HepG2 (cell line): ENCODE data around the gene ZNF175. TPM values are rescaled to one million over a fixed set of nuclear protein-coding genes. Genes with fewer than 3 reads are reported as not detected.

Experiments
- ATAC-seq: fragments of 200-7000 bp; cut with Tn5 transposase; 3 replicates; pipeline ENCODE4 v1.9.1; 2020; ENCODE audit warnings: mild to moderate bottlenecking, moderate library complexity
- BruUV-seq: library from RNA; stranded (reverse); fragments of 400-500 nt; replicated peaks from 2 replicates; lab custom pipeline; 2021; lab: Mats Ljungman, UMichigan
- CTCF ChIA-PET: fragments of 300-600 bp; formaldehyde crosslinking; extraction: SDS; loops from one replicate; lab custom pipeline; 2021; ENCODE audit warnings: low total read pairs, inconsistent platforms, low intra/inter-chr PET ratio; lab: Yijun Ruan, JAX
- POLR2A ChIA-PET: fragments of 350-600 bp; sonication (Branson Sonifier 250); formaldehyde crosslinking; loops from one replicate; lab custom pipeline; 2020; ENCODE audit warnings: antibody characterized with exemption, inconsistent platforms; lab: Yijun Ruan, JAX
- DNase-seq: peaks from one replicate; pipeline ENCODE4 v3.0.0-alpha.2; 2015; ENCODE audit warnings: low spot score
- FAIRE-seq: peaks from 3 replicates; lab custom pipeline; 2011; peaks lifted over from hg19 to GRCh38; lab: Jason Lieb, UNC
- H2AFZ ChIP-seq: one replicate; pipeline ENCODE4 v1.6.1; 2011; ENCODE audit warnings: low read length, inconsistent platforms
- H3K27ac ChIP-seq: fragments of 300-600 bp; 3 replicates; pipeline ENCODE4 v1.8.0; 2011; ENCODE audit warnings: mixed run types, mild to moderate bottlenecking, mixed read lengths, low read length, inconsistent platforms; ENCODE audit not compliant: insufficient read depth; ENCODE audit errors: extremely low read length
- H3K27me3 ChIP-seq, 2 experiments: fragments of 200-600 bp in 1 of 2; 2 replicates in 1 of 2; 3 replicates in 1 of 2; pipeline versions ENCODE4 v1.6.0 to v1.8.0; 2011; ENCODE audit warnings: low read length in 2 of 2, mild to moderate bottlenecking in 2 of 2, moderate library complexity in 2 of 2, inconsistent platforms in 1 of 2; ENCODE audit not compliant: insufficient read depth in 2 of 2, control insufficient read depth in 1 of 2
- H3K36me3 ChIP-seq, 2 experiments: fragments of 200-600 bp in 1 of 2; replicated peaks in 1 of 2; 2 replicates in 1 of 2; 3 replicates in 1 of 2; pipeline versions ENCODE4 v1.5.1 to v1.8.0; 2011; ENCODE audit warnings: low read length in 2 of 2, inconsistent platforms in 1 of 2; ENCODE audit not compliant: insufficient read depth in 2 of 2, control insufficient read depth in 1 of 2
- H3K4me1 ChIP-seq: 2 replicates; pipeline ENCODE4 v1.5.1; 2012; ENCODE audit warnings: low read length, inconsistent platforms; ENCODE audit not compliant: insufficient read depth
- H3K4me2 ChIP-seq: 2 replicates; pipeline ENCODE4 v1.6.0; 2011; ENCODE audit warnings: low read depth, low read length, inconsistent platforms
- H3K4me3 ChIP-seq, 3 experiments: fragments of 200-600 bp in 1 of 3; sonication (generic), shearing (Covaris generic) in 1 of 3; replicated peaks in 1 of 3; 2 replicates each; pipeline ENCODE4 v1.5.1; 2011 to 2016; ENCODE audit warnings: low read length in 3 of 3, inconsistent platforms in 2 of 3, low read depth in 2 of 3, mild to moderate bottlenecking in 2 of 3, control low read depth in 1 of 3, mixed read lengths in 1 of 3; ENCODE audit not compliant: insufficient read depth in 1 of 3
- H3K79me2 ChIP-seq: one replicate; pipeline ENCODE4 v1.6.1; 2011; ENCODE audit warnings: low read length, inconsistent platforms; ENCODE audit not compliant: insufficient read depth
- H3K9ac ChIP-seq: 2 replicates; pipeline ENCODE4 v1.6.0; 2011; ENCODE audit warnings: mild to moderate bottlenecking, low read depth, low read length, inconsistent platforms; ENCODE audit not compliant: insufficient read depth
- H3K9me3 ChIP-seq: 2 replicates; pipeline ENCODE4 v1.5.1; 2012; ENCODE audit warnings: mild to moderate bottlenecking, low read length
- H4K20me1 ChIP-seq: 2 replicates; pipeline ENCODE4 v1.6.0; 2011; ENCODE audit warnings: inconsistent platforms, mild to moderate bottlenecking, low read length, moderate library complexity; ENCODE audit not compliant: insufficient read depth
- AFF4 ChIP-seq: sonication (generic); formaldehyde crosslinking; IDR thresholded peaks from 2 replicates; pipeline ENCODE4 v1.4.0; 2020; ENCODE audit warnings: missing genetic modification reagents
- ARHGAP35 ChIP-seq: sonication (generic); formaldehyde crosslinking; IDR thresholded peaks from 2 replicates; pipeline ENCODE4 v1.9.0; 2022; ENCODE audit warnings: mild to moderate bottlenecking, inconsistent platforms, moderate library complexity, missing genetic modification reagents, borderline replicate concordance
- BCL6 ChIP-seq: IDR thresholded peaks from 2 replicates; pipeline ENCODE4 v1.6.1; 2016; ENCODE audit warnings: missing genetic modification reagents, missing compliant biosample characterization
- GATAD2A ChIP-seq: IDR thresholded peaks from 2 replicates; pipeline ENCODE4 v1.6.1; 2016
- NFYC ChIP-seq: IDR thresholded peaks from 2 replicates; pipeline ENCODE4 v1.6.1; 2016; ENCODE audit warnings: missing genetic modification reagents, missing compliant biosample characterization
- NR1H2 ChIP-seq: sonication (generic); formaldehyde crosslinking; IDR thresholded peaks from 2 replicates; pipeline ENCODE4 v1.8.1; 2022; ENCODE audit warnings: low read depth, missing genetic modification reagents, borderline replicate concordance
- RELA ChIP-seq: sonication (generic); formaldehyde crosslinking; IDR thresholded peaks from 2 replicates; pipeline ENCODE4 v1.4.0; 2020; ENCODE audit warnings: missing genetic modification reagents
- SMAD9 ChIP-seq: sonication (generic); formaldehyde crosslinking; IDR thresholded peaks from 2 replicates; pipeline ENCODE4 v1.5.1; 2020; ENCODE audit warnings: mild to moderate bottlenecking, missing genetic modification reagents
- U2AF2 ChIP-seq: fragments of 200-400 bp; formaldehyde crosslinking; IDR thresholded peaks from 2 replicates; pipeline ENCODE4 v1.6.1; 2017; ENCODE audit warnings: low read depth, mild to moderate bottlenecking, low read length
- ZBED4 ChIP-seq: sonication (generic); formaldehyde crosslinking; IDR thresholded peaks from 2 replicates; pipeline ENCODE4 v1.4.0; 2020; ENCODE audit warnings: missing genetic modification reagents, borderline replicate concordance
- ZFYVE20 ChIP-seq: sonication (generic); formaldehyde crosslinking; IDR thresholded peaks from 2 replicates; pipeline ENCODE4 v1.8.0; 2023; ENCODE audit warnings: low read depth, mild to moderate bottlenecking, moderate library complexity, missing genetic modification reagents, borderline replicate concordance
- ZNF563 ChIP-seq: sonication (generic); formaldehyde crosslinking; IDR thresholded peaks from 2 replicates; pipeline ENCODE4 v1.8.0; 2022; ENCODE audit warnings: mild to moderate bottlenecking, moderate library complexity, missing genetic modification reagents
- ZNF589 ChIP-seq: sonication (generic); formaldehyde crosslinking; conservative IDR thresholded peaks from 2 replicates; pipeline ENCODE4 v1.8.0; 2022; ENCODE audit warnings: mild to moderate bottlenecking, moderate library complexity, missing genetic modification reagents
- ZNF614 ChIP-seq: IDR thresholded peaks from 2 replicates; pipeline ENCODE4 v1.6.1; 2018; ENCODE audit warnings: missing biosample characterization, missing genetic modification reagents, inconsistent platforms, borderline replicate concordance
- WGBS: methylation state at CpG from one replicate; pipeline ENCODE4 v1.1.6; 2017; ENCODE audit warnings: low lambda C conversion rate; 5-methylcytosine and 5-hydroxymethylcytosine counted together
- in situ Hi-C: cut with HindIII; loops from 2 replicates; pipeline ENCODE4 v1.10.0; 2017; ENCODE audit warnings: low pct_unique_long_range_greater_than_20kb; ENCODE audit not compliant: extremely low pct_ligation_motif_present
- intact Hi-C: fragments of 100-400 bp; cut with micrococcal nuclease; formaldehyde crosslinking; loops from one replicate; pipeline ENCODE4 v1.10.0; 2022; ENCODE audit not compliant: unreplicated experiment
- polyA plus RNA-seq, 8 experiments: library from polyadenylated mRNA; depleted of rRNA in 3 of 8; stranded (reverse) in 7 of 8; unstranded in 1 of 8; fragments of >200 nt; fragmentation: Illumina TruSeq in 4 of 8; extraction: Trizol in 4 of 8; gene quantifications; 2 replicates each; pipeline versions ENCODE4 v1.2.1 to v1.2.3, GENCODE V29; 2011 to 2016; ENCODE audit warnings: low read depth in 4 of 8, missing spikeins in 1 of 8, mixed read lengths in 1 of 8; ENCODE audit not compliant: insufficient read depth in 1 of 8
- total RNA-seq, 5 experiments: library from RNA; depleted of rRNA; stranded (reverse); fragments of >200 nt; fragmentation: Illumina TruSeq; extraction: Trizol; gene quantifications; 2 replicates each; pipeline ENCODE4 v1.2.3, GENCODE V29; 2016; ENCODE audit warnings: low read depth in 1 of 5

The ZNF175 gene
- total and polyA plus RNA-seq, 2 of the 13 experiments (the other 11 are each of a cell fraction or from before 2014, with no cell fraction given), result 1.2 to 1.5 TPM

- CTCF ChIA-PET, result no interaction called here
- no peak overlapping the region for H3K4me2 ChIP-seq
- 51% methylated on average over 2 of the region's 2 CpGs for WGBS
- intact Hi-C loops, result no loop called here
- DNase-seq, result no peak
- H3K9ac ChIP-seq, result no peak overlapping the region
- no peaks in the 10 kb centered on the region for H3K79me2 ChIP-seq
- H3K9me3 ChIP-seq, result peaks cover 3% of the 10 kb centered on the region; the same call in 1 of the 2 replicates
- no peak overlapping the region for H3K4me3 ChIP-seq
- no TSS peak for BruUV-seq
- no peaks in the 10 kb centered on the region; a peak in 1 of 5 replicates for H3K27me3 ChIP-seq
- in situ Hi-C loops, result no loop called here
- no peak for ATAC-seq
- TF ChIP-seq ZNF589 (CRISPR knock-in tag) (no peak), RELA (CRISPR knock-in tag) (no peak), BCL6 (CRISPR knock-in tag) (no peak), SMAD9 (CRISPR knock-in tag) (no peak), U2AF2 (no peak), AFF4 (CRISPR knock-in tag) (no peak), NFYC (CRISPR knock-in tag) (no peak), GATAD2A (CRISPR knock-in tag) (no peak), NR1H2 (CRISPR knock-in tag) (no peak), ZNF563 (CRISPR knock-in tag) (no peak), ZFYVE20 (CRISPR knock-in tag) (no peak), ZBED4 (CRISPR knock-in tag) (no peak), ZNF614 (CRISPR knock-in tag) (no peak), ARHGAP35 (CRISPR knock-in tag) (no peak)
- H3K27ac ChIP-seq, result no peak overlapping the region
- POLR2A ChIA-PET, result no interaction called here
- peaks cover 6% of the 10 kb centered on the region; the same call in 1 of the 2 replicates for H3K4me1 ChIP-seq
- no peaks in the 10 kb centered on the region for H4K20me1 ChIP-seq
- H3K36me3 ChIP-seq, result no peaks in the 10 kb centered on the region; a peak in 1 of 5 replicates
- no peak overlapping the region for H2AFZ ChIP-seq
- no peak for FAIRE-seq
Measured at GRCh38 chr19:51589511-51589910, 18.4 kb downstream of the ZNF175 start.
